Activated T-cell treated with anti-CD3 and anti-CD28 coated beads for 24 hours (primary cell): ENCODE results near the gene TRIM39.
"Not testable (repeated sequence)": the region's sequence is repeated elsewhere in the genome, so short reads cannot be mapped to it uniquely, and the experiment has no call there.

Experiments used
- DNase-seq: peaks from one replicate; pipeline ENCODE4 v3.0.0-alpha.2; 2020; ENCODE audit warnings: low read depth

TRIM39 gene

GRCh38 chr6:30364591-30364990, 37.9 kb downstream of the TRIM39 start:
- no peak for DNase-seq

- DNase-seq: not testable (repeated sequence)
Observed at GRCh38 chr6:30369280-30369679, 42.6 kb downstream of the TRIM39 start.

- DNase-seq: no peak
Observed at GRCh38 chr6:30378290-30378937, 51.7 kb downstream of the TRIM39 start.

GRCh38 chr6:30380464-30380863, 53.7 kb downstream of the TRIM39 start:
- no peak for DNase-seq

GRCh38 chr6:30386166-30386565, 59.4 kb downstream of the TRIM39 start:
- DNase-seq: no peak

DNA sequence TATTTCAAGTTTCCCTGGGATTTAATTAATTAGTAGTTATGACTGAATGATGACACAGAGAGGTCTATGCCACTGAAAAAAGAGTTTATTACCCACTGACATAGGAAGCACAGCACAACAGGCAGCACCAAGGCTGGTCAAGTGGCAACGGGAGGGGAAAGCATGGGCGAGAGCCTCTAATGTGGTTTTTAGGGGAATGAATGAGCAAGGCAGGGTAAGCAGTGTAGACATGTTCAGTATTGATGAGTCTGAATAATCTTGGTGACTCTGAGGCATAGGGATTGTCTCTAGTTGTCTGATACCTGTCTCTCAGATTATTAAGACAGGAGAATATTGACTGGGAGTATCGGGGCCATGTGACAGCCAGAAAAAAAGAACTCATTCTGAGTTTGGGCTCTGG, 64.5 kb downstream of the TRIM39 start:
- no peak for DNase-seq
